Esophagus squamous epithelium (tissue), 4 donors: ENCODE measurements around the gene BMPR1B.

Experiments
- POLR2A ChIP-seq, 4 donors: fragments of 450-650 bp; IDR thresholded peaks; one replicate each; pipeline ENCODE4 v1.6.1; 2017; ENCODE audit warnings: antibody characterized with exemption in 4 of 4, mild to moderate bottlenecking in 4 of 4, moderate library complexity in 3 of 4
- TF ChIP-seq, protein P1 (sequence below), 6 experiments: fragments of 450-650 bp in 4 of 6; fragments of 200-600 bp in 2 of 6; sonication (generic) in 2 of 6; IDR thresholded peaks; one replicate each; pipeline ENCODE4 v1.5.1; 2016 to 2019; ENCODE audit warnings: antibody characterized with exemption in 6 of 6, mild to moderate bottlenecking in 4 of 6, moderate library complexity in 4 of 6

DNA sequence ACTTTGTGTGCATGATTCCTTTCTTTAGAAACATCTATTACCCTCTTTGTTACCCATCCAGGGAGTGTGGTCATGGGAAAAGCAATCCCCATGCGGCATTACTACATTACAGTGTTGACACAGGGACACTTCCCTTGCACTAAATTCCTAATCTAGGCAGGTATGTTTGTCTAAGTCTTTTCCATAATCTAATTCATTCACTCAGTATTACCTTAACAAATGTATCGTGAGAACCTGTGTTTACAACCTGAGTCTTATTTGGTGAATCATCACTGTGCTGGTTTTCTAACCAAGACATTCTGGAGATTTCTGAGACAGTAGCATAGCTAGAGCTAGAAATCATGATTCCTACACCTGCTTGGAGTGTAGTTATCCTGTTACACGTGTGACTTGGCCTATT, 326.8 kb downstream of the BMPR1B start:
- TF ChIP-seq, protein P1, sequence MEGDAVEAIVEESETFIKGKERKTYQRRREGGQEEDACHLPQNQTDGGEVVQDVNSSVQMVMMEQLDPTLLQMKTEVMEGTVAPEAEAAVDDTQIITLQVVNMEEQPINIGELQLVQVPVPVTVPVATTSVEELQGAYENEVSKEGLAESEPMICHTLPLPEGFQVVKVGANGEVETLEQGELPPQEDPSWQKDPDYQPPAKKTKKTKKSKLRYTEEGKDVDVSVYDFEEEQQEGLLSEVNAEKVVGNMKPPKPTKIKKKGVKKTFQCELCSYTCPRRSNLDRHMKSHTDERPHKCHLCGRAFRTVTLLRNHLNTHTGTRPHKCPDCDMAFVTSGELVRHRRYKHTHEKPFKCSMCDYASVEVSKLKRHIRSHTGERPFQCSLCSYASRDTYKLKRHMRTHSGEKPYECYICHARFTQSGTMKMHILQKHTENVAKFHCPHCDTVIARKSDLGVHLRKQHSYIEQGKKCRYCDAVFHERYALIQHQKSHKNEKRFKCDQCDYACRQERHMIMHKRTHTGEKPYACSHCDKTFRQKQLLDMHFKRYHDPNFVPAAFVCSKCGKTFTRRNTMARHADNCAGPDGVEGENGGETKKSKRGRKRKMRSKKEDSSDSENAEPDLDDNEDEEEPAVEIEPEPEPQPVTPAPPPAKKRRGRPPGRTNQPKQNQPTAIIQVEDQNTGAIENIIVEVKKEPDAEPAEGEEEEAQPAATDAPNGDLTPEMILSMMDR (IDR thresholded peaks at IDR 0.05), result no peak
- TF ChIP-seq POLR2A (IDR thresholded peaks at IDR 0.05), result no peak
